HTERT RPE-1 (cell line): Measurements from ENCODE around the gene NIPAL3.

Experiments used
- in situ Hi-C: fragments of 300-500 bp; cut with MboI; formaldehyde crosslinking; loops from 4 replicates; pipeline ENCODE4 v1.14.3; 2020; ENCODE audit warnings: low sequenced_read_pairs

The NIPAL3 gene

GRCh38 chr1:24389231-24389678 is 26.3 kb upstream of the NIPAL3 start:
- in situ Hi-C loops: loop anchor here (25.0 kb wide), 1 partner anchor 177 kb away; no protein-coding TSS in a partner anchor

DNA sequence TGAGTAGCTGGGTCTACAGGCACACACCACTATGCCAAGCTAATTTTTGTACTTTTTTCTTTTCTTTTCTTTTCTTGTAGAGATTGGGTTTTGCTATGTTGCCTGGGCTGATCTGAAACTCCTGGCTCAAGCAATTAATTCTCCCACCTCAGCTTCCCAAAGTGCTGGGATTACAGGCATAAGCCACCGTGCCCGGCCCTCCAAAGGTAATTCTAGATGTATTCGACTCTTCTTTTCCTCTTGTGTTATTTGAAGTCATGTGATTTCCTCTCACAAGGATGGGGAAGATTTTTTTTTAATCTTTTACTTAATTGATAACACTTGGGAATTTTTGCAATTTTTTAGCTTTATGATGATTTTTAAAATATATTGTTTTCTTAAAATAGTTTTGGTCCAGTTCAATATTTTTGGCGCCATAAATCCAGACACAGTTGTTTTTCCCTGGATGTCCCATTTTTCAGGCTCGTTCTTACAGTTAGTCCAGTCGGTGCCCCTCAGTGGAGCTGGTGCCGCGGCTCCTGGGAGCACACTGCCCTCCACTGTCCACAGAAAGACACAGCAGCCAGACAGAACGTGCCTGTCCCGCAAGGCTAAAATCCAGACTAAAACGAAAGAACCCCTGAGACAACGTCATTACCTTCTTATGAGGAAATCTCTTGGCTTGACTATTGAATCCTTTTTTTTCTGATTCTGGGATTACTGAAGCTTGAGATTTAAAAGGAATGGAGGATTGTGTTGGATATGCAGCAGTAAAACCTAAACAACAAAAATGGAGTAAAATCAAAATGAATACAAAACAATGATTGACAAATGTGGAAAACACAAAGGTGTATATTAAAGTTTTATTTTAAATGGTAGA is 24.4 kb upstream of the NIPAL3 start:
- in situ Hi-C loops: loop anchor here (25.0 kb wide), 1 partner anchor 179 kb away; no protein-coding TSS in a partner anchor

- in situ Hi-C loops: loop anchor here (25.0 kb wide), 1 partner anchor 180 kb away; no protein-coding TSS in a partner anchor
Measured at GRCh38 chr1:24391882-24392603, 23.6 kb upstream of the NIPAL3 start.

DNA sequence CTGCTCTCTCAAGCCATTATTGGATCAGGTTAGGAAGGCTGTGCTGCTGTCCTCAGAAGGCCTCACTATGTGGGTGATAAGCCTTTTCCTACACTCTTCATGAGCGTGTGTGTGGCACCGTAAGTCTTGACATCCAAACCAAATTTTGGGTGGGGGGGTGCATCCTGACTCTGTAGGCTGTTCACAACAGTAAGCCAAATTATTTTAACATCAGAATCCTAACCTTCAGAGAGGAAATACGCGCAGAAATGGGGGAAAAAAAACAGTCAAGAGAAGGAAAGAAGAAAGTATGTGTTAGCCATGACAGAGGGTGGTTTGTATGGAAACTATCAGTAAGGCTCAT is 23.0 kb upstream of the NIPAL3 start:
- in situ Hi-C loops: loop anchor here (25.0 kb wide), 1 partner anchor 180 kb away; no protein-coding TSS in a partner anchor

- in situ Hi-C loops: loop anchor here (25.0 kb wide), 1 partner anchor 181 kb away; no protein-coding TSS in a partner anchor
Measured at GRCh38 chr1:24392982-24393650, 22.5 kb upstream of the NIPAL3 start.

GRCh38 chr1:24393892-24394291 is 21.7 kb upstream of the NIPAL3 start:
- in situ Hi-C loops: loop anchor here (25.0 kb wide), 1 partner anchor 182 kb away; no protein-coding TSS in a partner anchor

DNA sequence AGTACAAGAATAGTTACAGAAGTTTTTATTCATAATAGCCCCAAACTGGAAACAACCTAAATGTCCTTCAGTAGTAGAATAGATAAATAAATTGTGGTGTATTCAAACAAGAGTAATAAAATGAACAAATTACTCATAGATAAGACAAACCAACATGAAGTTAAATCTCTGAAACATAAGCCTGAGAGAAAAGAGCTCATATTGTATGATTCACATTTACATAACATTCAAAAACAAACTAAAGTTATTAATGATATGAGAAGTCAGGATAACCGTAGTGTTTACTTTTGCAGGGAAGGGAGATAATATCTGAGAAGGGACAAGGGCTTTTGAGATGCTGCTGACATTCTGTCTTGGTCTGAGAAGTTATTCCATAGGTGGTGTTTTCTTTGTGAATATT is 15.5 kb upstream of the NIPAL3 start:
- in situ Hi-C loops: no loop called here

- in situ Hi-C loops: no loop called here
Measured at GRCh38 chr1:24403806-24404205, 11.8 kb upstream of the NIPAL3 start.

DNA sequence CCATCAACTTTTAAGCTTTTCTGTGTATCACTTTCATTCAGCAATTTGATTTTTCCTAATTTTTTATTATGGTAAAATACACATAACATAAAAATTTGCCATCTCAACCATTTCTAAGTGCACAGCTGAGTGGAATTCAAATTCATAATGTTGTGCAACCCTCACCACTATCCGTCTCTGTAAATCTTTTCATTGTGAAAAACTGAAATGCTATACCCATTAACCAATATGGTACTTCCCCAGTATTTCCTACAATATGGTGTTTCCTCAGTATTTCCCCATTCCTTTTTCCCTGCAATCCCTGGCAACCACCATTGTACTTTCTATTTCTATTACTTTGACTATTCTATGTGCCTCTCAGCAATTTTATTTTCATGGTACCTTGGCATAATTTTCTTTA is 8.8 kb upstream of the NIPAL3 start:
- in situ Hi-C loops: no loop called here

GRCh38 chr1:24409535-24409934 is 6.1 kb upstream of the NIPAL3 start:
- in situ Hi-C loops: no loop called here

DNA sequence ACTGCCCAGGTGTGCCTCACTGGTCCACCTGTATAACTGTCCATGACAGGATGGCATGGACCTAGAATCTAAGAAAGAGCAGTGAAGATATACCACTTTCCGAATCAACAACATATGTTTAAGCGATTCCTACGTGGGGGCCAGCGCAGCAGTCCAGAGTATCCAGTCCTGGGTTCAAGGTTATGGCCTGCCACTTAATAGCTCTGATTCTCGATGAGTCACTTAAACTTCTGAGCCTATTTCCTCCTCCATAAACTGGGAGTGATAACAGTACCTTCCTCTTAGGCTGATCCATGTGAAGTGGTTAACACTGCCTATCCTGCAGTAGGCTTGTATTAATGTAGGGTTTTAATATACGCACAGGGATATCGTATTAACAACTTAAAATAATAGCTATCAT is 4.9 kb upstream of the NIPAL3 start:
- in situ Hi-C loops: no loop called here

- in situ Hi-C loops: no loop called here
Measured at GRCh38 chr1:24411963-24412362, 3.6 kb upstream of the NIPAL3 start.

DNA sequence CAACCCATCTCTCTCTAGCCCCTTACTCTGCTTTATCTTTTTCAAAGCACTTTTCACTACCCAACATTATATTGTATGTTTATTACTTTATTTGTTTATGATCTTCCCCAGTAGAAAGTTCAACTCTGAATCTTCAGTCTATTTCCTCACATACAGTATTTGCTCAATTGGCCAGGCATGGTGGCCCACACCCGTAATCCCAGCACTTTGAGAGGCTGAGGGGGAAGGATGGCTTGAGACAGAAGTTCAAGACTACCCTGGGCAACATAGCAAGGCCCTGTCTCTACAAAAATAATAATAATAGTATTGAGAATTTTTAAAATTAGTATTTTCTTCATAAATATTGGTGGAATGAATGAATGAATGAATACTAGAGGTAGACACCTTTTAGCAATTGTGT is 3.2 kb upstream of the NIPAL3 start:
- in situ Hi-C loops: no loop called here

DNA sequence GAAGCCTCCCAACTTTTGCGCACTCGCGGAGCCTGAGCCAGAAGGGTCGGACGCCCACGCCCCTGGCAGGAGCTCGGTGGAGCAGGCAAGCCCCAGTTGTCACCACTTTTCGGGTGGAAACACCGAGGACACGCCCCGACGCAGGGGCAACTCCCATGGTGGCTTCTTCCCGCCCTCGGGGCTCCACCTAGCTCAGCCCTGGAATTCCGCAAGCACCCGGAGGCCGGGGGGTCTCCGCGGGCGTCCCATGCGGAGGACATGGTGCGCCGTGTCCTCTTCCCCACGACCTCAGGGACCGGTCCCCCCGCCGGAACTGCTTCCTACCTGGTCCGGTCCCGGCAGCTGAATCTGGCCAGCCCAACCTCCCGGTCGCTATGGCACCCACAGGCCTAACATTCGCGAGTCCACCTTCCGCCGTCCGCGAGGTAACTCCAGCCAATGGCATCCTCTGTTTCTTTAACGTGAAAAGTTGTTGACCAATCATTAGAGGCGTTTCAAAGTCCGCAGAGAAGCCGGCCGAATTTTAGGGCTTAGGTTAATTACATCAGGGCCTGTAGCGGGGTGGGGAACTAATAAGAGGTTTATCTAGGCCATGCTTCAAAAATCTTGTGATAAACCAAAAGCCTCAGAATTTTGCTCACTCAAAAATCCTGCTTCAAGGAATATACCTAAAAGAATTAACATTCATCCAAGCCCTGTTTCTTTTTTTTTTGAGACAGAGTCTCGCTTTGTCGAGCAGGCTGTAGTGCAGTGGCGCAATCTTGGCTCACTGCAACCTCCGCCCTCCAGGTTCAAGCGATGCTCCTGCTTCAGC is 2.0 kb upstream of the NIPAL3 start, which contains the start of gene STPG1:
STPG1 (minus strand) TSS at position 433 of the 814 bp plus-strand sequence. CDS start 12,394 bp downstream, outside the sequence.
- in situ Hi-C loops: no loop called here

DNA sequence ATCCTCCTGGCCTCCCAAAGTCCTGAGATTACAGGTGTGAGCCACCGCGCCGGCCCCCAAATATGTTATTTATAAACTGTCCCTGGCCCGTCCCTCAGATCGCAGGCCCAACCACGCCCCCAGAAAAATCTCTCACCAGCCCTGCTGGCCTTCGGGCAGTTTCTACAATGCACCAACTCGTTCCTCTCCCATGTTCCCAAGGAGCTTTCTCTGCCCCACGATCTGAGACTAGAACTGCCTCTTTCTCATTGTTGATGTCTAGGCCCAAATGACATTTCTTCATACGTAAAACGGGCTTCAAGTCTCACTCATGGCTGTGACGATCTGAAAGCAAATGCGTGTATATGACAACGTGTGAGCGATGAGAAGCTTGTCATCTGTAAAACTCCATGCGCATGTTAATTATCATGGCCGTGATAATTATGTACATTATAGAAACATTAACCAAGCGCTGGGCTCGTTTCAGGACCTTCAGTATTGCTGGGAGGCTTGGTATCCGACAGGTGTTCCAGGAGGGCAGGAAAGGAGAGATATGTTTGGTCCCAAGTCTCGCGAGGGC is 748 bp upstream of the NIPAL3 start:
- in situ Hi-C loops: no loop called here

- in situ Hi-C loops: no loop called here
Measured at GRCh38 chr1:24415910-24416665, 486 bp downstream of the NIPAL3 start.

DNA sequence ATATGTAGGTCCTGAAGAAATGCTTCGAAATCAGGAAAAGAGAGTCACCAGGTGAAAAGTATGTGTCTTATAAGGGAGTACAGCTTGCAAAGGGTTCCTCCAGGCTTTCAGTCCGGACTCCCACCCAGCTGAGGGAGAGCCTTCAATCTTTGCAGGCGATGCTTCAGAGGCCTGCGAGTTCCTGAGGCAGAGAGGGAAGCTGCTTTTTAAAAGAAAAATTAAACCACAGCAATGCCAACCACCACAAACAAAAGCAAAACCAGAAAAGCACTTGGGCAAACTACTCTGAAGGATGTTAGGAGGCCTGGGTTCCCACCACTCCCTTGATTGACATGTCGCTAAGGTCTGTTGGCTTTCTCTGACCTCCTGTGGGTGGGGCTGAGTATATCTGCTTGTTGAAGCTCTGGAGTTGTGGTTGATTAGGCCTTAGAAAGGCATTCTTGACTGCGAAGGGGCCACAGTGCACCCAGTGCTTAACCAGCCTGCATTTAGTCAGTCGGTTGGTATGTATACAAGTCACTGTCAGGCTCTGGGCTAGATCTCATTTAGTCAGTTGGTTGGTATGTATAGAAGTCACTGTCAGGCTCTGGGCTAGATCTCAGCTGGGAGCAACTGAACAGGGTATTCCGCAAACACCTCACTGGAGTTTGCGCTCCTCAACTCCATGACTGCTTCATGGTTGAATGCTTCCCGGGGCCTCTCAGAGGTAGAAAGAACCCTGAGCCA is 1.2 kb downstream of the NIPAL3 start:
- in situ Hi-C loops: no loop called here

GRCh38 chr1:24417681-24418080 is 2.1 kb downstream of the NIPAL3 start:
- in situ Hi-C loops: no loop called here
